HG02678 (cell line): ENCODE data around the gene NEDD4L.

Source experiments
- ATAC-seq: cut with Tn5 transposase; IDR thresholded peaks from one replicate; pipeline ENCODE4 v1.9.1; 2021; ENCODE audit warnings: mild to moderate bottlenecking, moderate library complexity; ENCODE audit not compliant: unreplicated experiment

NEDD4L gene

DNA sequence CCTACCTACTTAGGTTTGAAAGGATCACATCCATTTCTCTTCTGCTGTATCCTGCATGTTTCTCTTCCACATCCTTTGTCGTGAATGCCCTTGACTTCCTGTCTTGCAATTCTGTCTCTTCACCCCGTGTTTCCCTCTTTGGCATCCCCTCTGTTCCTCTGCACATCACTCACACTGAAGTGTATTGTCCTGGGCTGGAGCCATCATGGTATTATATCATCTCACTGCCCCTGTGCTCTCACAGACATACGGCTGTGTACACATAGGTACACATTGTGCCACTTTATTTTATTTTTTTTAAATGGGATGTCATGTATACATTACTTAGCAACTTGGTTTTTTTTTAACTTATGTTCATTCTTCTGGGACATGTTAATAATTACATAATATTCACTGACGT, 293.3 kb downstream of the NEDD4L start:
- no peak for ATAC-seq

GRCh38 chr18:58337686-58338085, 293.7 kb downstream of the NEDD4L start:
- ATAC-seq = no peak

GRCh38 chr18:58338141-58338540, 294.1 kb downstream of the NEDD4L start:
- no peak for ATAC-seq

DNA sequence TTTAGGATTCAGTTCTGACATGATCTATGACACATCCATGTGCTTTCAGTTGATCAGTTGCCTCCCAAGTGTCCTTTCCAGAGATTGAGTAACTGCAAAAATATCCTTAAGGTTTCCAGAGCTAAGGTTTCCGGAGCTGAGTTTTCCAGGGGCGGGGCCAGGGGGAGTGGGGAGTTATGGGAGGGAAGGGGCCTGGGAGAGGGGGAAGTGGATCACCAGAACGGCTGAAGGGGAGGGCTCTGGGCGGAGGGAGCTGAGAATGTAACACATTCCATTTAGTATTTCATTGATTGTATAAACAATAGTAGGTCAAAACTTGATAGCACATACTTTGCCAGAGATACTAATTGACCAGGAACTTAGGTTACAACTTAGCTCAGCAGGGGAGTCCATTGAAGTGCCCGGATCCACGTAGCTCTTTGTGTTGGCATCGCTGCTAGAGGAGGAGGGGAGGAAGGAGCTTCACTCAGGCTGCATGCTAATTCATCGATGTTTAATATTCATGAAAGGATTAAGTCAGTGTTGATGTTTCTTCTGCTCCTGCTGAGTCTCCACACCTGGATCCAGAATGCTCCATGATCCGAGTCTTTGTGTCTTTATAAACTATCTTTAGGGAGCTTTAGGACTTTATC, 295.1 kb downstream of the NEDD4L start:
- ATAC-seq = no peak

DNA sequence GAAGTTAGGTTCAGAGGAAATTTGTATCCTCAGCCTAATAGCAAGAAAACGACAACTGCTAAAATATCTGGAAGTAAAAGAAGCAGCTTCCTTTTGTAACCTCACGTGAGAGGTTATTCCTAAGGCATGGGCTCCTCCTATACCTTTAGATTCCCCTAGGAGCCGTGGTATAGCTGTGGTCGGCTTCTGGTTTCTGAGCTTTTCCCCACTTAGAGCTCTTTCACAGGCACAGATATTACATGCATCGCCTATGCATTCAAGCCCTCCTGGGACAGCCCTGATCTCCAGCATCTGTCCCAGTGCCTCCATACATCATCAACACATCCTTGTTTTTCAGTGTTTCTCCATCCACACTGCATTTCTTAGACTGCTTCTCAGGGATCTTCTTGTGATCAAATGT, 295.9 kb downstream of the NEDD4L start:
- no peak for ATAC-seq

GRCh38 chr18:58341916-58342315, 297.9 kb downstream of the NEDD4L start:
- no peak for ATAC-seq

GRCh38 chr18:58344080-58344670, 300.1 kb downstream of the NEDD4L start:
- ATAC-seq = no peak

DNA sequence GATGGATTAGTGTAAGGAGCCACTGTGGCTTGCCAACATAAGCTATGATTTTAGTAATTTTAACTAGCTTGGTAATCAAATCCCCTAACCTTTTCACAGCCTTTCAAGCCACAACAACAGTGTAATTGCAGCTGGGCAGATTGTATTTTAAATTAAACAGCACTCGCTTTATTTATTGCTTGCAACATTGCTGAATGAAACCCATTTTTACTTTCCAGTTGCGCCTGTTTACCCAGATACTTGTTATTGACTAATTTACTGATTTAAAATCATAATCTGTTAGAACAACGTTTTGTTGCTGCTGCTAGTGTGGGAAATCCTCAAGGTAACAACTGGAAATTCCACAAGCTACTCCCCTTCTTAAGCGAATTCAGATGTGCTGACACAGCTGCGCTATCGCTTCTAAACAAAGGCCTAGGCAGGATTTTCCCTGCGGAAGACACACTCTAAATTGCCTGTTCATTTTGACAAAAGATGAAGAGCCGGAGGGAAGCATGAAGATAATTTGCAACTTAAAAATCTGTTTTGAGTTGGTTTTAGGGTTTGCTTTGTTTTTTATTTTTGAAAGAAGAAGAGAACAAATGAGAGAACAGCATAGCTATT, 300.9 kb downstream of the NEDD4L start:
- no peak for ATAC-seq

GRCh38 chr18:58345875-58346274, 301.8 kb downstream of the NEDD4L start:
- ATAC-seq = no peak

DNA sequence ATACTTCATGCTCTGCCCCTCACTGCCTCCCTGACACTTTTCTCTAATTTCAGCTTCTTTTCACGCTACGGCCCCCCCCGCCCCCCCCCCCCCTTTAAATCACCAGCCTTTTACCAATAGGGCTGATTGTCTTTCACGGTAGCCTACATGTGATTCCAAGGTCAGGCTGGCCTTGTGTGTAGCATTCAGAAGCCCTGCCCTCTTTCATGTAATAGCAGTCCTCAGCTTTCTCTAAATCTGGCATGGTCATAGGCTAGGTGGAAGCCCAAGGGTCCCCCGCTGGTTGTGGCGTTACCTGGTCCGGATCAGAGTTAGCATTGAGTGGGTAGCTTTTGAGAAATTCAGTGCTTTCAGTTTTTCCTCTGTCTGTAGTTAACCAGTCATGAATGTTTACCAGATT, 303.1 kb downstream of the NEDD4L start:
- no peak for ATAC-seq

DNA sequence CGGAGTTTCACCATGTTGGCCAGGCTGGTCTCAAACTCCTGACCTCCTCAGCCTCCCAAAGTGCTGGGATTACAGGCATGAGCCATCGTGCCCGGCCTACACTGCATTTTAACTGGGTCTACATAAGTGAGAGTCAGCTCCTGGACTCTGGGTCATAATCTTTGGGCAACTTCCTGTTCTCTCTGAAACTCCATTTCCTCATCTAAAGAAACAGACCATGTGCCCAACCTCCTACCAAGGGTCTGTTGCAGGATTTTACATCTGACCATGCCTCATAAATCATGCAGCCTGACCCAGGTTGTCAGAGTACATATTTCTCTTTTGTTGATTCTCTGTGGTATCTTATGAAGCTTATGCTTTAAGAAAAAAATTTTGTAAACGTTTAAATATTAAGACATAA, 304.5 kb downstream of the NEDD4L start:
- ATAC-seq = no peak

DNA sequence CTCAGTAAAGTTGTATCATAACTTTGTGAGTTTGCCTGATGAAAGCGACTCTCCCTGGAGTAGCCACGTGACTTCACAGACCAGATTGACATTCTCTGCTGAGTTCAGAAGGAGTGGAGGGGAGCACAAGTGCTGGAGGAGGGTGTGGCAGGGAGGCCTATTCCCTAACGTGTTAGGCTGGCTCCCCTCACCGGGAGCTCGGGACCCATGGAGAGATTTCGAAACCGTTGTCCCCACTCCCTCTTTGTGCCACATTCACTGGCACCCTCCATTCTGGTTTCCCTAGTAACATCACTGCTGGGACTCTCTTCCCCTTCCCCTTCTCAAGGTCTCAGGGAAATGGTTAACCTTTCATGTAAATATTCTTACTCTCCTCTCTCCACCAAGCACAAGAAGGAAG, 304.9 kb downstream of the NEDD4L start:
- no peak for ATAC-seq

- no peak for ATAC-seq
These were observed 305.6 kb downstream of the NEDD4L start for GRCh38 chr18:58349650-58350049.

GRCh38 chr18:58350526-58350925, 306.5 kb downstream of the NEDD4L start:
- ATAC-seq = no peak

GRCh38 chr18:58351776-58352175, 307.8 kb downstream of the NEDD4L start:
- ATAC-seq = no peak

GRCh38 chr18:58353581-58353980, 309.6 kb downstream of the NEDD4L start:
- no peak for ATAC-seq

DNA sequence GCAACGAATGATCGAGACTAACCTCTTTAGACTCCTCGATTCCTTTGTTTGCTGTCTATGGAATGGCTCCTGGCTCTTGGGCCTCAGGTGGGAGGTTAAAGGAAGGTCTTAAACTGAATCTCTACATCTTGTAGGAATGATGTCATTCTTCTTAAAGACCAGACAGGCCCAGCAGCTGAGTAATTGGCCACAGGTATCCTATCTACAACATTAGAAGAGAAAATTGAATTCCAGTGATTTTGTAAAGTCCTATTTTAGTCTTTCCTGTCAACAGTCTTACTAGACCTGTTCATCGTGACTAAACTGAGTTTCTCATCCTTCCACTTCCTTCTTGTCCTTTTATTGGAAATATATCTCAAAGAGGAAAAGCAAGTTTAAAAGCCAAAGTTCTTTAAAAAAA, 310.0 kb downstream of the NEDD4L start:
- no peak for ATAC-seq

DNA sequence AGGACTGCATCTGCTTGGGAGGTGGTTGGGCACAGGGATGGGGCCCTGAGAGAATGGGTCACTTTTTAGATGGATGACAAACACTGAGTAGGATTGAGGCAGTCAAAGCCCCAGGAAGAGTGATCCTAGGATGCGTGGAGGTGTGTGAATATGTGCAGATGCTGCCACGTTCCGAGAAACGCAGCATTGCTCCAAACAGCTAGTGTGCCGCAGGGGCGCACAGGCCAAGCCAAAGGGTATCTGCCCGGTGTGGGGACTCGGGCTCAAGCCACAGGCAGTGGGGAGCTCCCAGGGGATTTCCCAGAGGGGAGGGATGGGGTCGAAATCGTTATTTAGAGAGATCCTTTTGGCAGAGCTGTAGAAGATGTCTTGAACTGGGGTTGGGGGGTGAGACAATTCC, 310.8 kb downstream of the NEDD4L start:
- ATAC-seq = no peak

- no peak for ATAC-seq
These were observed 311.2 kb downstream of the NEDD4L start for GRCh38 chr18:58355243-58355642.

GRCh38 chr18:58359218-58359617, 315.2 kb downstream of the NEDD4L start:
- ATAC-seq = no peak

DNA sequence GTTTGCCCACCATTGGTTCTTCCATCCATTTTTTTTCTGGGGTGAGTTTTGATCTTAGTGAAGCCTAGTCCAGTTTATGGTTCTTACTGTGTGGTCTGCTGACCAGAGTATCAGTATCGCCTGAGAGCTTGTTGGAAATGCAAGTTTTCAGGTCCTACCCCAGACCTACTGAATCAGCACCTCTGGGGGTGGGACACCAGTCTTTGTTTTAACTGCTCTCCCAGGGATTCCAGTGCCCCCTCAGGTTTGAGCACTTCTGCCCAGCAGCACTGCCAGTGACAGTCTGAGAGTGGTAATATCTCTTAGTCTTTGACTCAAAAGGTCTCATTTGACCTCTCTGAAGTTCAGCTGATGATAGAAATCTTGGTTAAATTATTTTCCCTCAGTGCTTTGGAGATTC, 315.6 kb downstream of the NEDD4L start:
- ATAC-seq = no peak

DNA sequence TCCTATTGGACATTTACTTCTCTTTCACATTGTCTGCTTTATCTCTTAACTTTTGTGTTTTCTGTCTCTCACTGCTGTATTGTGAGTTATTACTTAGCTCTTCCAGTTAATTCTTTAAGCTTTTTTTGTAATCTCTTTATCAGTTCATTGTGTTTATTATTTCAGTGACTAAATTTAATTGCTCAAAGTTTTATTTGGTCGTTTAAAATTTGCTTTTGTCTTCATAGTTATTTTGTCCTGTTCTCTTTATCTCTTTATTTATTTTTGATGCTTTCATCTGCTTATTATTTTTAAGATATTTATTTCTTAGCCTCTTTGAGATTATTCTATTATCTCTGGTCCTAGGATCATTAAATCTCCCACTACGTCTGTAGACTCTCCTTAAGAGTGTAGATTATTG, 316.3 kb downstream of the NEDD4L start:
- ATAC-seq = no peak

DNA sequence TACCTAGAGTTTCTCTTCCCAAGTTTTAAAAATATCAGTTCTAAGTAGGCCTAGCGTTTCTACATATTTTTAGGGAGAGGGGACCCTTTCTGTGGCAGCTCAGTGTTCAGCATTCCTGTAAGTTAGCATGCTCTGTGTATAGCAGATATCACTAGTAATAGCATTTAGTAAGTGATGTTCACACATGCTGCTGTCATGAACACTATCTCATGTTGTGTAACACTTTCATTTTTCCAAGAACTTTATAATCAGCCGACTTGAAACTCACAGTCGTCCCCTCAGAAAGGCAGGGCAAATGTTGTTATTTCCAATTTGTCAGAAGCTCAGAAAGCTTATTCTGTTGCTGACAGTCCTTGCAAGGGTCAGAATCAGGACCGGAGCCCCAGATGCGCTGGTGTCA, 317.2 kb downstream of the NEDD4L start:
- no peak for ATAC-seq
